H1 (cell line): Measurements from ENCODE around the gene RASAL2. TPM values are rescaled to one million over a fixed set of nuclear protein-coding genes. Genes with fewer than 3 reads are reported as not detected.

Experiments
- CTCF ChIA-PET: fragments of 300-600 bp; sonication (Branson Sonifier 250); formaldehyde crosslinking; loops from one replicate; lab custom pipeline; 2021; ENCODE audit not compliant: partially characterized antibody; lab: Charles Lee
- POLR2A ChIA-PET: fragments of 300-600 bp; sonication (Branson Sonifier 250); formaldehyde crosslinking; loops from one replicate; lab custom pipeline; 2021; ENCODE audit warnings: inconsistent platforms; ENCODE audit not compliant: partially characterized antibody; lab: Charles Lee
- DNase-seq, 2 experiments: peaks; one replicate each; pipeline versions ENCODE4 v3.0.0 to v3.0.0-alpha.2; 2010 to 2022; ENCODE audit warnings: low spot score in 2 of 2, low read depth in 1 of 2, mixed read lengths in 1 of 2
- FAIRE-seq: peaks from 2 replicates; lab custom pipeline; 2011; peaks lifted over from hg19 to GRCh38; lab: Jason Lieb, UNC
- H2AFZ ChIP-seq: 2 replicates; pipeline ENCODE4 v1.8.1; 2012; ENCODE audit warnings: low read length, inconsistent platforms
- H2AK5ac ChIP-seq: 2 replicates; pipeline ENCODE4 v1.6.1; 2013; ENCODE audit warnings: low read depth, low read length
- H2BK120ac ChIP-seq: replicated peaks from 2 replicates; pipeline ENCODE3; 2013; ENCODE audit warnings: low read depth, low read length, inconsistent platforms
- H2BK12ac ChIP-seq: 2 replicates; pipeline ENCODE4 v1.6.1; 2013; ENCODE audit warnings: low read depth, low read length
- H2BK15ac ChIP-seq: 2 replicates; pipeline ENCODE4 v1.6.1; 2013; ENCODE audit warnings: low read length
- H2BK20ac ChIP-seq: 2 replicates; pipeline ENCODE4 v1.6.1; 2013; ENCODE audit warnings: low read length
- H2BK5ac ChIP-seq: 2 replicates; pipeline ENCODE4 v1.6.1; 2013; ENCODE audit warnings: low read depth, low read length
- H3K14ac ChIP-seq: 2 replicates; pipeline ENCODE4 v1.6.1; 2013; ENCODE audit warnings: inconsistent platforms; ENCODE audit not compliant: insufficient read length
- H3K18ac ChIP-seq: 2 replicates; pipeline ENCODE4 v1.6.1; 2013; ENCODE audit warnings: low read length; ENCODE audit errors: extremely low read depth
- H3K23ac ChIP-seq: 2 replicates; pipeline ENCODE4 v1.6.1; 2013; ENCODE audit warnings: inconsistent platforms; ENCODE audit not compliant: insufficient read length
- H3K23me2 ChIP-seq: 2 replicates; pipeline ENCODE4 v1.6.1; 2013; ENCODE audit warnings: low read depth, low read length
- H3K27ac ChIP-seq: 2 replicates; pipeline ENCODE4 v1.6.1; 2011; ENCODE audit warnings: low read depth, low read length, inconsistent platforms
- H3K27me3 ChIP-seq, 4 experiments: replicated peaks in 1 of 4; 1 replicate in 1 of 4; 2 replicates in 3 of 4; pipeline versions ENCODE4 v1.6.1 to v1.8.1; 2011 to 2013; ENCODE audit warnings: low read length in 3 of 4, mild to moderate bottlenecking in 3 of 4, inconsistent platforms in 2 of 4, mixed read lengths in 2 of 4, moderate library complexity in 1 of 4; ENCODE audit not compliant: control insufficient read depth in 3 of 4, insufficient read depth in 3 of 4; ENCODE audit errors: extremely low read depth in 1 of 4
- H3K36me3 ChIP-seq, 4 experiments: 2 replicates each; pipeline versions ENCODE4 v1.6.1 to v1.8.1; 2011 to 2013; ENCODE audit warnings: mild to moderate bottlenecking in 4 of 4, low read length in 3 of 4, moderate library complexity in 2 of 4, control low read depth in 1 of 4, inconsistent platforms in 1 of 4; ENCODE audit not compliant: insufficient read depth in 4 of 4, control insufficient read depth in 2 of 4
- H3K4ac ChIP-seq: replicated peaks from 2 replicates; pipeline ENCODE3; 2013; ENCODE audit warnings: low read length, low read depth, mixed read lengths, inconsistent platforms; ENCODE audit not compliant: insufficient read length
- H3K4me1 ChIP-seq, 4 experiments: replicated peaks in 1 of 4; 1 replicate in 1 of 4; 2 replicates in 3 of 4; pipeline versions ENCODE4 v1.6.1 to v1.8.1; 2011 to 2013; ENCODE audit warnings: low read length in 3 of 4, inconsistent platforms in 2 of 4, mixed read lengths in 1 of 4; ENCODE audit not compliant: insufficient read depth in 4 of 4, control insufficient read depth in 3 of 4
- H3K4me2 ChIP-seq, 2 experiments: 2 replicates each; pipeline versions ENCODE4 v1.6.1 to v1.8.1; 2011 to 2013; ENCODE audit warnings: low read depth in 2 of 2, low read length in 2 of 2, control low read depth in 1 of 2, inconsistent platforms in 1 of 2, mild to moderate bottlenecking in 1 of 2; ENCODE audit not compliant: insufficient read depth in 1 of 2
- H3K4me3 ChIP-seq, 4 experiments: fragments of 200-600, 300-600 bp in 1 of 4; sonication (generic), shearing (Covaris generic), sonication (Bioruptor Twin) in 1 of 4; 2 replicates each; pipeline versions ENCODE4 v1.5.1 to v1.8.1; 2011 to 2016; ENCODE audit warnings: low read length in 4 of 4, low read depth in 3 of 4, control low read depth in 2 of 4, inconsistent platforms in 2 of 4, mild to moderate bottlenecking in 2 of 4, mixed read lengths in 1 of 4, moderate library complexity in 1 of 4; ENCODE audit not compliant: insufficient read depth in 2 of 4; ENCODE audit errors: extremely low read depth in 1 of 4
- H3K56ac ChIP-seq: replicated peaks from 2 replicates; pipeline ENCODE3; 2013; ENCODE audit warnings: low read depth, mild to moderate bottlenecking, mixed read lengths, low read length, inconsistent platforms; ENCODE audit not compliant: insufficient read length
- H3K79me1 ChIP-seq: 2 replicates; pipeline ENCODE4 v1.6.1; 2013; ENCODE audit warnings: low read depth, low read length, control low read depth
- H3K79me2 ChIP-seq, 2 experiments: 2 replicates each; pipeline versions ENCODE4 v1.6.1 to v1.8.1; 2012 to 2013; ENCODE audit warnings: low read length in 2 of 2, mild to moderate bottlenecking in 2 of 2, inconsistent platforms in 1 of 2; ENCODE audit not compliant: insufficient read depth in 2 of 2, control insufficient read depth in 1 of 2
- H3K9ac ChIP-seq, 4 experiments: replicated peaks in 1 of 4; 1 replicate in 1 of 4; 2 replicates in 3 of 4; pipeline versions ENCODE4 v1.6.1 to v1.8.1; 2011 to 2013; ENCODE audit warnings: low read depth in 3 of 4, low read length in 3 of 4, control low read depth in 2 of 4, mild to moderate bottlenecking in 2 of 4, moderate library complexity in 2 of 4, inconsistent platforms in 1 of 4; ENCODE audit errors: extremely low read depth in 1 of 4
- H3K9me3 ChIP-seq, 2 experiments: 2 replicates each; pipeline versions ENCODE4 v1.6.1 to v1.8.1; 2012 to 2013; ENCODE audit warnings: mild to moderate bottlenecking in 2 of 2, moderate library complexity in 2 of 2, control low read depth in 1 of 2, inconsistent platforms in 1 of 2, low read depth in 1 of 2, low read length in 1 of 2, mixed read lengths in 1 of 2; ENCODE audit not compliant: insufficient read depth in 2 of 2
- H4K20me1 ChIP-seq, 2 experiments: replicated peaks in 1 of 2; 2 replicates each; pipeline versions ENCODE3 to v1.8.1; 2011 to 2013; ENCODE audit warnings: inconsistent platforms in 2 of 2, low read length in 2 of 2, mild to moderate bottlenecking in 1 of 2; ENCODE audit not compliant: insufficient read depth in 2 of 2, control insufficient read depth in 1 of 2
- H4K5ac ChIP-seq: 2 replicates; pipeline ENCODE4 v1.6.1; 2013; ENCODE audit warnings: low read length, low read depth, mixed read lengths, inconsistent platforms; ENCODE audit not compliant: insufficient read length
- H4K8ac ChIP-seq: 2 replicates; pipeline ENCODE4 v1.8.0; 2013; ENCODE audit warnings: mild to moderate bottlenecking, moderate library complexity, low read length, inconsistent platforms; ENCODE audit not compliant: insufficient read depth; ENCODE audit errors: extremely low read depth
- H4K91ac ChIP-seq: replicated peaks from 2 replicates; pipeline ENCODE3; 2013; ENCODE audit warnings: low read length, mixed read lengths, inconsistent platforms; ENCODE audit not compliant: insufficient read length
- CBX8 ChIP-seq: fragments of 300-800, 300-1000 bp; sonication (generic); IDR thresholded peaks from 2 replicates; pipeline ENCODE4 v1.7.1; 2016; ENCODE audit warnings: low read depth, low read length, borderline replicate concordance
- CTBP2 ChIP-seq: IDR thresholded peaks from 2 replicates; pipeline ENCODE4 v1.7.0; 2011; ENCODE audit warnings: borderline replicate concordance, mild to moderate bottlenecking, moderate library complexity, mixed read lengths, low read length; ENCODE audit not compliant: insufficient read depth, insufficient read length
- HDAC6 ChIP-seq: IDR thresholded peaks from one replicate; pipeline ENCODE4 v1.7.1; 2012; ENCODE audit warnings: low read depth, mild to moderate bottlenecking, inconsistent platforms, low read length, moderate library complexity
- KDM5A ChIP-seq: fragments of 200-600 bp; IDR thresholded peaks from 2 replicates; pipeline ENCODE4 v1.7.1; 2012; ENCODE audit warnings: mild to moderate bottlenecking, low read length, inconsistent platforms, mixed read lengths
- PHF8 ChIP-seq: fragments of 200-600 bp; sonication (generic); conservative IDR thresholded peaks from 2 replicates; pipeline ENCODE4 v1.7.1; 2012; ENCODE audit warnings: low read depth, mild to moderate bottlenecking, inconsistent platforms, low read length, moderate library complexity
- POLR2AphosphoS5 ChIP-seq: IDR thresholded peaks from 2 replicates; pipeline ENCODE4 v1.6.1; 2011; ENCODE audit warnings: low read depth, low read length
- POU5F1 ChIP-seq: IDR thresholded peaks from 2 replicates; pipeline ENCODE4 v1.6.1; 2011; ENCODE audit warnings: low read depth, mild to moderate bottlenecking, low read length, moderate library complexity
- SAP30 ChIP-seq: fragments of 300-600 bp; sonication (generic); IDR thresholded peaks from 2 replicates; pipeline ENCODE4 v1.7.1; 2012; ENCODE audit warnings: low read length, moderate library complexity, mild to moderate bottlenecking, inconsistent platforms; ENCODE audit not compliant: insufficient read depth, insufficient replicate concordance
- SIN3A ChIP-seq, 2 experiments: IDR thresholded peaks in 1 of 2; conservative IDR thresholded peaks in 1 of 2; 2 replicates each; pipeline ENCODE4 v1.6.1; 2011 to 2012; ENCODE audit warnings: low read length in 2 of 2, improper control_type of control experiment in 1 of 2, low read depth in 1 of 2, mild to moderate bottlenecking in 1 of 2
- SIRT6 ChIP-seq: IDR thresholded peaks from one replicate; pipeline ENCODE4 v1.7.1; 2012; ENCODE audit warnings: low read length, inconsistent platforms
- SIX5 ChIP-seq: IDR thresholded peaks from 2 replicates; pipeline ENCODE4 v1.6.1; 2011; ENCODE audit warnings: mild to moderate bottlenecking, low read depth, low read length
- SRF ChIP-seq: IDR thresholded peaks from 2 replicates; pipeline ENCODE4 v1.6.1; 2011; ENCODE audit warnings: mild to moderate bottlenecking, low read depth, low read length, moderate library complexity
- SUZ12 ChIP-seq: fragments of 200-600 bp; sonication (generic); IDR thresholded peaks from 2 replicates; pipeline ENCODE4 v1.6.1; 2012; ENCODE audit warnings: mild to moderate bottlenecking, inconsistent platforms, low read length, moderate library complexity, mixed read lengths
- WGBS, 2 experiments: shearing (Covaris generic) in 1 of 2; methylation state at CpG; one replicate each; pipeline versions ENCODE4 v1.1.6 to v1.1.7; 2013 to 2015; ENCODE audit warnings: low lambda C conversion rate in 2 of 2, mixed read lengths in 2 of 2, inconsistent platforms in 1 of 2, low coverage in 1 of 2, missing lambda C conversion rate in 1 of 2; ENCODE audit not compliant: insufficient replicate concordance in 2 of 2, insufficient coverage in 1 of 2, insufficient read length in 1 of 2; ENCODE audit errors: extremely low coverage in 1 of 2, missing lambda C conversion rate in 1 of 2; 5-methylcytosine and 5-hydroxymethylcytosine counted together
- polyA plus RNA-seq, 7 experiments: library from polyadenylated mRNA; depleted of rRNA in 3 of 7; stranded (reverse) in 5 of 7; unstranded in 2 of 7; fragments of >200 nt in 5 of 7; fragments of 200-250 nt in 2 of 7; gene quantifications; 1 replicate in 5 of 7; 2 replicates in 1 of 7; 4 replicates in 1 of 7; pipeline versions ENCODE4 v1.2.1 to v1.2.3, GENCODE V29; 2011 to 2013; ENCODE audit warnings: missing spikeins in 2 of 7, mixed read lengths in 2 of 7
- total RNA-seq: library from RNA; stranded (reverse); fragmentation: NEBNext Ultra II Directional; extraction: Animal tissue kit (Norgen Biotek cat#: 25700); gene quantifications from 2 replicates; pipeline ENCODE4 v1.2.1, GENCODE V29; 2021

The RASAL2 gene
- total and polyA plus RNA-seq, 2 of the 8 experiments (the other 6 are each of a cell fraction or from before 2014, with no cell fraction given) = 15.9 to 32.5 TPM

DNA sequence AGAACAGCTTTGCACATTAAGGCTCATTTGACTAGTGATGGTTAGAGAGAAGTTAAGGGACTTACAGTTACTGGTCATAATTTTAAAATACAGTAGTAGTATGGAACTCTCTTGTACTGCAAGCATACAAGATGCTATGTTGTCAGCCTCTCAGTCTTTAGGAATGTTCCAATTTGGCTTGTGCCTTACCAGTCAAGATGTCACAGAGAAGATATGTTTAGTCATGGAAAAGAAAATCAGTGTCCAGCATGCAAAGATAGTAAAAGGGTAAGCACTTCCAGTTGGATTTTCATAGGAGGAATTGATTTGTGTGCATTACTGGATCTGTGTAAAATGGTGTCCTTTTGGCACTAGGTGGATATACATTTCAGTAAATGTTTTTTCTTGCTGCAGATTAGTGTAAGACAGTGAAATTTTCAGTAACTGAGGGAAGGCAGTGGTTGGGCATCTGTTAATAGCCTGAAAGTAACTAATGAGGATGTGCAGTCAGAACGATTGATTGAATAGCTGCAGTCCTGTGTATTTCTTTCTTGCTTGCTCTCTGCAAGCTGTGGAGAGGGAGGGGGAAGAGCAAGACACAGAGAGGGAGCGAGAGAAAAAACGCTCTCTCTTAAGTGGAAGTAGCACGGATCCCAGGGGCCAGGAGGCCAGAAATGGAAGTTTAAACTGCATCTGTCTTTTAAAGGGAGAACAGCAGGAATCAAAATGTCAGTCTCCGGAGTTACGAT is 294.7 kb downstream of the RASAL2 start:
- Histone ChIP-seq H3K9me3 (no peaks in the 10 kb centered on the region), H3K79me2 (peaks cover 0 to 8% of the 10 kb centered on the region in 2 experiments; a peak in 2 of 4 replicates), H3K79me1 (no peaks in the 10 kb centered on the region; the same call in 1 of the 2 replicates), H2BK5ac (no peak overlapping the region), H4K5ac (no peak overlapping the region), H3K14ac (no peak overlapping the region), H2BK12ac (no peak overlapping the region), H3K36me3 (no peaks in the 10 kb centered on the region), H2BK20ac (no peak overlapping the region), H3K4me1 (no peaks in the 10 kb centered on the region), H4K91ac (no peak overlapping the region), H4K8ac (no peak overlapping the region), H2BK120ac (no peak overlapping the region), H3K9ac (no peak overlapping the region), H2AK5ac (no peak overlapping the region), H3K27me3 (no peaks in the 10 kb centered on the region), H2BK15ac (no peak overlapping the region), H3K56ac (no peak overlapping the region), H3K27ac (0 out of 2 replicates have a peak overlapping the region, but pooled peaks have one; percentile 10), H2AFZ (no peak overlapping the region), H3K4ac (no peak overlapping the region), H3K4me2 (no peak overlapping the region), H3K23me2 (no peaks in the 10 kb centered on the region), H3K4me3 (no peak overlapping the region), H4K20me1 (no peaks in the 10 kb centered on the region), H3K18ac (no peak overlapping the region), H3K23ac (no peak overlapping the region)
- FAIRE-seq = peak; percentile 32
- WGBS, 2 experiments = 82% methylated on average over 6 of the region's 6 CpGs; no CpG with 5 or more reads in 1 of the 2 experiments
- ChIA-PET POLR2A (no interaction called here), CTCF (interaction anchor here (1.0 to 4.4 kb wide), 4 partner anchors 9 to 113 kb away, joined by 3 to 18 read pairs (median 8); no protein-coding TSS in a partner anchor)
- no peak for DNase-seq
- TF ChIP-seq POLR2AphosphoS5 (no peak), POU5F1 (no peak), SIX5 (no peak), SRF (no peak), CTBP2 (no peak), SAP30 (no peak), CBX8 (no peak), SIRT6 (no peak), KDM5A (no peak), HDAC6 (no peak), PHF8 (no peak), SUZ12 (no peak), SIN3A (conservative IDR thresholded peaks at IDR 0.05 in 1 of 2, IDR thresholded peaks at IDR 0.05 in 1 of 2; ENCODE audit: low read depth in 1 of 2, low read length in 2 of 2) (no peak)
